Left cardiac atrium (tissue), 4 donors: ENCODE data around the gene CCDC116. TPM values are rescaled to one million over a fixed set of nuclear protein-coding genes. Genes with fewer than 3 reads are reported as not detected.
"Not testable (repeated sequence)": the region's sequence is repeated elsewhere in the genome, so short reads cannot be mapped to it uniquely, and the experiment has no call there.

Source experiments
- ATAC-seq, 2 donors: fragments of 200-7000 bp; cut with Tn5 transposase; one replicate each; pipeline ENCODE4 v1.9.1; 2020; ENCODE audit warnings: mild to moderate bottlenecking in 2 of 2, moderate library complexity in 2 of 2
- DNase-seq: peaks from one replicate; pipeline ENCODE4 v3.0.0-alpha.2; 2020
- intact Hi-C, 2 donors: fragments of 100-400 bp; cut with DNase I; formaldehyde crosslinking; loops; one replicate each; pipeline versions ENCODE4 v1.14.1 to v1.15.1; 2022 to 2023
- total RNA-seq, 2 donors: library from RNA; stranded (reverse); fragmentation: NEBNext Ultra II Directional; extraction: Animal tissue kit (Norgen Biotek cat#: 25700); gene quantifications; one replicate each; pipeline ENCODE4 v1.2.1, GENCODE V29; 2021
- donor health status: DM: no; HTN: yes; CAD: no.
- donor health status: DM: no; HTN: yes; CAD: no; lungs with severe emphysema.
- donor health status: DM: yes; HTN: yes; CAD: no.
- donor health status: Dilated cardiomyopathy.

The CCDC116 gene
- total RNA-seq, 2 donors from 2014 or later = 0.18 to 0.44 TPM

DNA sequence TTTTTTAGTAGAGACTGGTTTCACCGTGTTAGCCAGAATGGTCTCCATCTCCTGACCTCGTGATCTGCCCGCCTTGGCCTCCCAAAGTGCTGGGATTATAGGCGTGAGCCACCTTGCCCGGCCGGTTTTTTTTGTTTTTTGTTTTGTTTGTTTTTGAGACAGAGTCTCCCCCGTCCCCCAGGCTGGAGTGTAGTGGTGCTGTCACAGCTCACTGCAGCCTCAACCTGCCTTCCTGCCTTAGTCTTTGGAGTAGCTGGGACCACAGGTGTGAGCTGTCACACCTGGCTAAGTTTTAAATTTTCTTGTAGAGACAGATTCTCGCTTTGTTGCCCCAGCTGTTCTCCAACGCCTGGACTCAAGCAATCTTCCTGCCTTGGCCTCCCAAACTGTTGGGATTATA, 36.5 kb downstream of the CCDC116 start:
- no peak for DNase-seq
- intact Hi-C loops = no loop called here

DNA sequence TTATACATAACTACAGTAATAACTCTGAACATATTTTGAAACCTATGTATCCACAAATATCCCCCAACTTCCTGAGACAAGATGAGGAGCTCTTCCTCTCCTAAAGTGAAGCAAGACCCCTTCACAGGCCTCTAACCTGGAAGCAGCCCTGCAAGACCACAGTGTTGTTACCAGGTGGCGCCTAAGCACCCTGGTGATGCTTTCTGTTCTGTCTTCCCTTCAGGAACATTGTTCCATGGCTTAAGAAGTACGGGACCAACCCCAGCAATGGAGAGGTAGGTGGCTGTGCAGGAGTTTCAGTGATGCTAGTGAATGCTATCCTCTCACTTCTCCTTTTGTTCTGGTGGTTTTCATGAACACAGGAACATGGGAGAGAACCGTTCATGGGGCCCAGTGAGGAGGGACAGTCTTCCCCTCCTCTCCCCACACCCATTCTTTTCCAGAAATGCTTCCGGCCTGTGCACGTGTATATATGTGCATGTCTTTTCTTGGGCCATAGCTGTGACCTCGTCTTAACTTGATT, 39.6 kb downstream of the CCDC116 start:
- intact Hi-C loops = no loop called here

More for the DNA sequence above, 36.5 kb downstream of the CCDC116 start:
- ATAC-seq = no peak

DNA sequence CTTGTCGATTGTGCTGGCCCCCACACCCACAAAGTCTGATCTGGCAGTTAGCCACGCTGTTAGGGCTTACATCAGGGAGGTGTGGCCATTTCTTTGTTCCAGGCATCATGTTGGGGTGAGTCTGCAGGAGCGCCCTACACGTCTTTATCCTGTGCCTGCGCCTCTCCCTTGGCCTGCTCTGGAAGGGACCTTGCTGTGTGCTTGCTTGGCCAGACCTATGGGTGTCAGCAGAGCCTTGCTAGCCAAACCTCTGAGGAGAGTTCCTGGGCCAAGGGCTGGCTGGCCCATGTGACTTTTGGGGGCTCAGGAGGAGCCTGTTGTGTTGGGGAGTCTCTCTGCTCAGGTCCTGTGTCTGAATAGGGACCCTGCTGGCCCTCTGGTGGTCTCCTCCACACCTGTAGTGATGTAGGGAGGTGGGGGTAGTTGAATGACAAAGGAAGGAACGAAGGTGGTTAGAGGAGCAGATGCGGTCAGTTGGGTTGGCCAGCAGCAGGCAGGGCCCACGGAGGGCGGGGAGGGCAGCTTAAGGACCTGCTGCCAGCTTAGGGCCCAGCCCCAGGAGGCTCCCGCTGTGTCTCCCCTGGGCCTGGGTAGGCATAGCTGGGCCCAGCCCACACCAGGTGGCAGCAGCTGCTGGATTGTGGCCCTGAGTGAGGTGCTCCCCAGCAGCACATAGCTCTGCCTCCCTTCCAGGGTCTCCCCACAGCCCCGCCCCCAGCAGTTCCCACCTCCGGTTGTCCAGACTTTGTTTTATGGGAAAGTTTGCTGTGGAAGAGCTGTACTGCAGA, 41.2 kb downstream of the CCDC116 start:
- intact Hi-C loops = no loop called here
- ATAC-seq (no peak), DNase-seq (no peak)

More for the DNA sequence above, 39.6 kb downstream of the CCDC116 start:
- ATAC-seq (no peak), DNase-seq (no peak)

DNA sequence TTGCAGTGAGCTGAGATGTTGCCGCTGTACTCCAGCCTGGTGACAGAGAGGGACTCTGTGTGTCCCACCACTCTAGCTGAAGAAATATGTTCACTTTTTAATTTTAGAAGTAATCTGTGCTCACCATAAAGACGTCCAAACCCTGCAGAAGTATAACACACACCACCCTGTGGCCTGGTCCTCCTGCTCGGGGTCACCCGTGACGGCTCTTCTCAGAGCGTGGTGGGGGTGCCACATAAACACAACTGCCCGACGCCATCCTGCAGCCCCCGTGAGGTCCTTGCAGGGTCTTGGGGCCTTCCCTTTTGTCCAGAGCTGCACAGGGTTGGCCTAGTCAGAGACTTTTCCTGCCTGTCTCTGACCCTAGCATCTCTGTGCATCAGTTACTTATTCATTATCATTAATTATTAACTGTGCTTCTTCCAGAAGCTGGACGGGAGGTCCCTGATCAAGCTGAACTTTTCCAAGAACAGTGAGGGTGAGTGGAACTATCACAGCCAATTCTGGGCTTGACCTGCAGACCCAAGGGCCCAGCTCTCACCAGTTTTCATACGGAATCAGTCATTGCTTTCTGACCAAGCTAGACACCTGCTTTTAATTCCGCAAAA, 42.2 kb downstream of the CCDC116 start:
- no peak for ATAC-seq
- intact Hi-C loops = no loop called here
- DNase-seq = no peak

DNA sequence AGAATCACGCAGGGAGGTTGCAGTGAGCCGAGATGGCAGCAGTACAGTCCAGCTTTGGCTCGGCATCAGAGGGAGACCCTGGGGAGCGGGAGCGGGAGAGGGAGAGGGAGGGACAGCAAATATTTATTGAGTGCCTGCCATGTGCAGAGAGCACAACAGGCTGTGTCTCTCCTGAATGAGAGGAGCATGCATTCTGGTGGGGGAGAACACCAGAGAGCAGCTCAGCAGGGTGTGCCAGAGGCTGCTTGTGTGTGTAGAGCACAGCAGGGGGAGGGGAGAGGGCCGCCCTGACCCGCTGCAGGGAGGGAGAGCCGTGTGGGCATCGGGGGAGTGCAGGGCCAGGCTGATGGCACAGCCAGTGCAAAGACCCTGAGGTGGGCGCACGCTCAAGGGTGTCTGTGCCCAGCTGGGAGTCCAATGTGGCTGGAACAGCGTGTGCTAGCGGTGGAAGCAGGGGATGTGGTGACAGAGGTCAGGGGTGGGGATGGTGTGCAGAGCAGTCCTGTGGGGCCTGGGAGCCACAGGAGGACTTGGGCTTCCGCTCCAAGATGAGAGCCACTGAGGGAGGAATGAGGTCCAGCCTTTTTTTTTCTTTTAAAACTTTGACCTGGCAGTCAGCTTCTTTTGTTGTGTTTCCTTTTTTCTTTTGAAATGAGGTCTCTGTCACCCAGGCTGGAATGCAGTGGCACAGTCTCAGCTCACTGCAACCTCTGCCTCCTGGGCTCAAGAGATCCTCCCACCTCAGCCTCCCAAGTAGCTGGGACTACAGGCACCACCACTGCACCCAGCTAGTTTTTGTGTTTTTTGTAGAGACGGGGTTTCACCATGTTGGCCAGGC, 45.3 kb downstream of the CCDC116 start:
- DNase-seq (no peak), ATAC-seq (peak in 1 of 2 donors; percentile 65)
- intact Hi-C loops = no loop called here

DNA sequence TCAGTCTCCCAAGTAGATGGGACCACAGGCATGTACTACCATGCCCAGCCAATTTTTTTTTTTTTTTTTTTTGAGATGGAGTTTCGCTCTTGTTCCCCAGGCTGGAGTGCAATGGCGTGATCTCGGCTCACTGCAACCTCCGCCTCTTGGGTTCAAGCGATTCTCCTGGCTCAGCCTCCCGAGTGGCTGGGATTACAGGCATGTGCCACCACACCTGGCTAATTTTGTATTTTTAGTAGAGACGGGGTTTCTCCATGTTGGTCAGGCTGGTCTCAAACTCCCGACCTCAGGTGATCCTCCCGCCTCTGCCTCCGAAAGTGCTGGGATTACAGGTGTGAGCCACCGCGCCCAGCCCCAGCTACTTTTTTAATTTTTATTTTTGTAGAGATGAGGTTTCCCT, 46.3 kb downstream of the CCDC116 start:
- ATAC-seq, DNase-seq, intact Hi-C loops: not testable (repeated sequence)

DNA sequence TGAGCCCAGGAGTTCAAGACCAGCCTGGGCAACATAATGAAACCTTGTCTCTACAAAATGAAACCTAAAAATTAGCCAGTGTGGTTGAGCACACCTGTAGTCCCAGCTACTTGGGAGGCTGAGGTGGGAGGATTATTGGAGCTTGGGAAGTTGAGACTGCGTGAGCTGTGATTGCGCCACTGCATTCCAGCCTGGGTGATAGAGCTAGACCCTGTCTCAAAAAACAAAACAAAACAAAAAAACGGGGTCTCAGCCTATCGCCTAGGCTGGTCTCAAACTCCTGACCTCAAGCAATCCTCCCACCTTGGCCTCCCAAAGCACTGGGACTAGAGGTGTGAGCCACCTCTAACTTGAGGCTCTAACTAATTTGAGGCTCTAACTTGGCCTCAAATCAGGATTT, 46.8 kb downstream of the CCDC116 start:
- DNase-seq (no peak), ATAC-seq (no peak)
- intact Hi-C loops = no loop called here

DNA sequence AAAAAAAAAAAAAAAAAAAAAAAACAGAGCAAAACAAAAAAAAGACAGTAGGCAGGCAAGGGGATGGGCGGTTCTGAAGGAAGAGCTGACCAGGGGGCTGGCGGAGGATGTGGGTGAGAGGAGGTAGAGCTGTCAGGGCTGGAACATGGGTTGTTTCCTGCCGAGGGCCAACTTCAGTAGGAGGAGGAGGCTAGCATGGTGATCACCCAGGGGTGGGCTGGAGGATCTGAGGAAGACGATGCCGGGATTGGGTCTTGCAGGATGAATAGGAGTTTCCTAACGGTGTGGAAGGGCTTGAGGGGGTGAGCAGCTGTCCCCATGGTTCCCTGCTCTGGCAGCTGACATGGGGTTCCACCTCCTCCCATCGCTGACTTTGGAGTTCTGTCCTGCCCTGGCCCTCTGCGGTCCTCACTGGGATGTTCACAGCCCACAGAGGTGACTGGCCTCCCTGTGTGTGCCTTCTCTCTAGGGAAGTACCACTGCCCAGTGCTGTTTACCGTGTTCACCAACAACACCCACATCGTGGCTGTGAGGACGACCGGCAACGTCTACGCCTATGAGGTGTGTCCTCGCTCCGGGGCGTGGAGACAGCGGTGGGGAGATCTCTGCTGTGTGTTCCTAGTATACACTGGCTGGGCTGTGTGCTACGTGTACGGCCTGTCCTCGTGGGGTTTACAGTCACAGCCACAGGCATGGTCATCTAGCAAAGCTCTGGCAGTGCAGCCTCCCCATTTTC, 48.4 kb downstream of the CCDC116 start:
- DNase-seq = no peak
- ATAC-seq = no peak
- intact Hi-C loops = no loop called here

DNA sequence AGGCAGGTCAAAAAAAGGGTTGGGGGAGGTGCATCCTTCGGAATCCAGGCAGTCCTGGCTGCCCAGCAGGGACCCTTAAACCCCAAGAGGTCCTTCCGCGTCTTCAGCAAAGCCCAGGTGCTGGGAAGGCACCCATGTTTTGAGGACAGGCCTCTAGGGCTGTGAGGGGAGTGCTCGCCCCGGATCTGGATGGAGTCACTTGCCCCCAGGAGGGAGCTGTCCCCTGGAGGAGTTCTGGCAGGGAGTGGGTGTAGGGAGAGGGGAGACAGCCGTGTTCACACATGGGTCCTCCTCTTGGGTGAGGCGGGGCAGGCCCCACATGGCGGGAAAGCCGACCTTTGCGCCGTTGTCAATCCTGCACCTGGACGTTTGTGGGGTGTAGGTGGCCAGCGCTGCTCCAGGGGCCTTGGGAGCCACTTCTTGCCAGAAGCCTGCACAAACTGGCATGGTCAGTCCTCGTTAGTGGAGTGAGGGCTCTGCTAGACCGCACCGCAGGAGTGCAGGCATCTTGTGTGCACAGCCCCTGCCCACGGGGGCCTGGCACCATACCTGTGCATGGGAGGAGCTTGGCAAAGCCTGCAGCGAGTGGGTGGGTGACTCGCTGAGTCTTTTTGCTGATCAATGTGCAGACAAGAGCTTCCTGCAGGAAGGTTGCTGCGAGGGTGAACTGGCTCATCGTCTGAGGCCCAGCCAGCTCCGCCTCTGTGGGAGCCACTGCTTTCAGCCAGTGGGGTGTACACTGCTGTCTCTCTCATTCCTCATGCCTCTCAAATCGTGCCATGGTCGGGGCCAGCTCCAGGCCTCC, 49.2 kb downstream of the CCDC116 start:
- ATAC-seq = no peak
- intact Hi-C loops = no loop called here
- no peak for DNase-seq

DNA sequence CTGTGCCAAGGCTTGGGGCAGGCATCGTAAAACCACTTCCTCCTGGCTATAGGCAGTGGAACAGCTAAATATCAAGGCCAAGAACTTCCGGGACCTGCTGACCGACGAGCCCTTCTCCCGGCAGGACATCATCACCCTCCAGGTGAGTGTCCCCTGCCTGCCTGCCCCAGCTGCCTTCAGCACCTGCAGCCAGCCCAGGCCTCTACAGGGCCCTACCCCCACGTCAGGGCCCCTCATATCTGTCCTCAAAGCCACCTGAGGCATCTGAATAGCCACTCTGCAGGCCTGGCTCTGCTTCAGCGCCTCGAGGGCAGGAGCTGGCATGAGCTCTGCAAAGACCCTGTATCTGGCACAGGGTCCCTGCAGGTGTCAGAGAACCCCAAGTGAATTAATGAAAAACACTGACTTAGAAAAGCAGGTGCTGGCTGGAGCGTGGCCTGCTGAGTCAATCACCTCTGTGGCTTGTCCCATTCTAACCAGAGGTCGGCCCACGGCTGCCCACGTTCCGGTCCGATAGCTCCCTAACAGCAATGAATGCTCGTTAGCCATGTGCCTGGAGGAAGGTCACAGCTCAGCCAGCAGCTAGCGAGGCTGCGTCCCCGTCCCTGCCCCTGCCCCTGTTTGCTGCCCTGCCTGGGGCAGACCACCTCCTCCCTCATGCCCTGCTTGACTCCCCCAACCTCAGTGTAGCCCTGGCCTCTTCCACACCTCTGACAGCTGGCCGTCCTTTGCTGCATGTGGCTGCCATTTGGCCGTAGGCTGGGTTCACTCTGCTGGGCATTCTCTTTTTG, 50.0 kb downstream of the CCDC116 start:
- ATAC-seq (no peak), DNase-seq (no peak)
- intact Hi-C loops = no loop called here

DNA sequence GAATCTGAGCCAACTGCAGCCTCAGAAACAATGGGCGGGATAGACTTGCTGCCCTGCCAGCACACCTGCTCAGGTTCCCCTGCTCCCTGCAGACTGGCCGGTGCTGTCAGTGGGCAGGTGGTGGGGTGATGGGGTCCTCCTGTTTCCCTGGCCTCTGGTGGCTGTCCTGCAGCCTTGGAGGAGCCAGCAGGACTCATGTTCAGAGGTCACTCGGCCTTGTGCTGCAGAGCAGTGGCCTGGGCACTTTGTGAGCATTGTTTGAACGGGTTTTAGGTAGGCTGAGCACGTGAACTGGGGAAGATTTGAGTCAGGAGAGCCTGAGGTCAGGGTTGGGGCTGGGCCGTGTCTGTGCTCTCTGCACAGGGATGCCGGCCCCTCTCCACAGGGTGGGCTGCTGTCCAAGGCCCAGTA, 50.8 kb downstream of the CCDC116 start:
- no peak for ATAC-seq
- no peak for DNase-seq
- intact Hi-C loops = no loop called here

DNA sequence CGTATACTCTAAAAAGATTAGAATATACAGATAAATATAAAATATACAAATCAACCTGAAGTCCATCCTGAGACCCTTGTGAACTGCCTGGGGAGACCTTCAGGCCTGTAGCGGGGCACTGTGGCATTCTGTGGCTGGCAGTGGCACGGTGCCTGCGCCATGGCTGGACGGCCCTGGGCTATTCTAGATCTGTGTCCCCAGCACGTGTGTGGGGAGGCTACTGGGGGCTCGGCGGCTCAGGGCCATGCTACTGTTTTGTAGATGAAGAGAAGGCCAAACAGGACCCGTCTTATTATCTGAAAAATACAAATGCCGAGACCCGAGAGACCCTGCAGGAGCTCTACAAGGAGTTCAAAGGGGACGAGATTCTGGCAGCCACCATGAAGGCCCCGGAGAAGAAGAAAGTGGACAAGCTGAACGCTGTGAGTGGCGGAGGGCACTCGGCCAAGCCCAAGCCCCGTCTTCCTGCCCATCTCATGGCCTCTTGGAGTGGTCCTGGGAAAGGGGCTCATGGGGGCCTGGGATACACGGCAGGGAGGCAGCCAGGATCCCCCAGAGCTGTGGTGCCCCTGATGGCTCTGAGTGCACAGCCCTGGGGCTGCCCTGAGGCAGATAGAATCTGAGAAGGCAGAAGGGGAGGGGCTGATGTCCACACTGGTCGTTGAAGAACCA, 52.1 kb downstream of the CCDC116 start:
- DNase-seq (no peak), ATAC-seq (no peak)
- intact Hi-C loops = no loop called here

DNA sequence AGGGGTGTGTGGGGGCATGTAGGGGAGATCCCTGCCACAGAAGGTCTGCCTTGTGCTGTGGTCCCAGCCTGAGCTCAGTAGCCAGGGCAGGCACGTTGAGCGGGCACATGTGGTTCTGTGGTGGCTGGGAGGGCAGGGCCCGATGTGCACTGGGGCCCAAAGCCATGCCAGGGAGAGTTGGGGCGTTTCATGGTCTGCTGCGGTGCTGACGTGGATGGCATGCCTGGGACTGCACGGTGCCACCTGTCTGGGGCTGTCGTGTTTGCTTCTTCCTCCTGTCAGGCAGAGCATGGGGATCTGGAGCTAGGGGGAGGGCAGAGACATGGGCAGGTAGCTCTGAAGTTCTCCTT, 52.6 kb downstream of the CCDC116 start:
- ATAC-seq (no peak), DNase-seq (no peak)
- intact Hi-C loops = no loop called here

DNA sequence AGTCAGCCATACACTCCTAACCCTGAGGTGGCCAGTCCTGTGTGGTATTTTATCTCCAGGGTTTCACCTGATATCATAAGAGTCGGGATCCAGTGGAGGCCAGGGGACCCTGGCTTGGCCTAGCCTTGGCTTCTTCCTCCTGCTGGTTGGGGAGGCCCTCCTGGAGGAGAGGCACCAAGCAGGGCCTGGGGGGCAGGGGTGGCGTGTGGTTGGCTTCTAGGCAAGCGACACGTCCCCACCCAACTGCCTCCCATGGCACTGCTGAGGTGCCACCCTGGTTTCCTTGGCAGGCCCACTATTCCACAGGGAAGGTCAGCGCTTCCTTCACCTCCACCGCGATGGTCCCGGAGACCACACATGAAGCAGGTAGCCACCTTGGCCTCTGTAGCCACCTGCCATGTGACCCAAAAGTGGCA, 53.6 kb downstream of the CCDC116 start:
- DNase-seq = no peak
- intact Hi-C loops = no loop called here
- ATAC-seq = no peak
